Smooth muscle cell (in vitro differentiated cells): ENCODE results near the gene MRPL21. TPM values are rescaled to one million over a fixed set of nuclear protein-coding genes. Genes with fewer than 3 reads are reported as not detected.
A peak's percentile ranks its signal among the peaks of the same experiment; 100 is the strongest.

ENCODE experiments used
- DNase-seq: peaks from one replicate; lab custom pipeline; 2025; ENCODE audit not compliant: unreplicated experiment; lab: John Stamatoyannopoulos, UW
- H2AFZ ChIP-seq: fragments of 200-600 bp; sonication (generic); 2 replicates; pipeline ENCODE4 v1.6.0; 2016; ENCODE audit warnings: antibody characterized with exemption, low read depth, mild to moderate bottlenecking
- H3F3A ChIP-seq: fragments of 200-600 bp; sonication (generic); 2 replicates; pipeline ENCODE4 v1.6.0; 2017; ENCODE audit warnings: antibody characterized with exemption, low read depth
- H3K27ac ChIP-seq: fragments of 200-600 bp; sonication (generic); 2 replicates; pipeline ENCODE4 v1.5.1; 2016; ENCODE audit warnings: low read depth, mild to moderate bottlenecking
- H3K27me3 ChIP-seq: fragments of 200-600 bp; sonication (generic); 2 replicates; pipeline ENCODE4 v1.6.1; 2016; ENCODE audit warnings: low read depth, mild to moderate bottlenecking
- H3K36me3 ChIP-seq: fragments of 200-600 bp; sonication (generic); 2 replicates; pipeline ENCODE4 v1.5.1; 2016; ENCODE audit warnings: low read depth
- H3K4me1 ChIP-seq: fragments of 200-600 bp; sonication (generic); 2 replicates; pipeline ENCODE4 v1.5.1; 2016; ENCODE audit warnings: low read depth
- H3K4me2 ChIP-seq: fragments of 200-600 bp; sonication (generic); 2 replicates; pipeline ENCODE4 v1.6.0; 2016; ENCODE audit warnings: mild to moderate bottlenecking
- H3K4me3 ChIP-seq: fragments of 200-600 bp; sonication (generic); 2 replicates; pipeline ENCODE4 v1.5.1; 2016; ENCODE audit warnings: mild to moderate bottlenecking
- H3K79me2 ChIP-seq: fragments of 200-600 bp; sonication (generic); 2 replicates; pipeline ENCODE4 v1.6.0; 2016; ENCODE audit warnings: low read depth, mild to moderate bottlenecking
- H3K9ac ChIP-seq: fragments of 200-600 bp; sonication (generic); 2 replicates; pipeline ENCODE4 v1.6.0; 2016; ENCODE audit warnings: low read depth
- H3K9me3 ChIP-seq: fragments of 200-600 bp; sonication (generic); replicated peaks from 2 replicates; pipeline ENCODE4 v1.5.1; 2016; ENCODE audit warnings: low read depth
- H4K20me1 ChIP-seq: fragments of 200-600 bp; sonication (generic); 2 replicates; pipeline ENCODE4 v1.6.0; 2016; ENCODE audit warnings: low read depth
- WGBS: methylation state at CpG from one replicate; pipeline ENCODE4 v1.1.7; 2016; ENCODE audit warnings: low lambda C conversion rate; 5-methylcytosine and 5-hydroxymethylcytosine counted together
- polyA plus RNA-seq: library from polyadenylated mRNA; unstranded; fragments of >200 nt; fragmentation: Nextera tagmentation; extraction: Ambion mirVana; gene quantifications from 2 replicates; pipeline ENCODE4 v1.2.1, GENCODE V29; 2016
- total RNA-seq: library from RNA; depleted of rRNA; stranded (reverse); fragments of >200 nt; gene quantifications from 2 replicates; pipeline ENCODE4 v1.2.3, GENCODE V29; 2014
- TF ChIP-seq, protein P1 (sequence below): fragments of 200-600 bp; sonication (generic); IDR thresholded peaks from 2 replicates; pipeline ENCODE4 v1.5.1; 2017; ENCODE audit warnings: borderline replicate concordance, mild to moderate bottlenecking, antibody characterized with exemption; ENCODE audit not compliant: insufficient read depth, poor library complexity, severe bottlenecking

MRPL21 gene
- total RNA-seq (41.2 and 49.3 TPM in 2 replicates), polyA plus RNA-seq (110 and 116 TPM in 2 replicates)

- Histone ChIP-seq H3K4me3 (peak within 1 kb of the TSS; percentile 100), H4K20me1 (peaks cover 8% of the 10 kb centered on the region), H3K27ac (peak within 1 kb of the TSS; percentile 69), H3K4me1 (peaks cover 10% of the 10 kb centered on the region), H3K79me2 (peaks cover 49% of the 10 kb centered on the region), H3K36me3 (peaks cover 4% of the 10 kb centered on the region), H3F3A (no peaks in the 10 kb centered on the region), H3K9ac (peak within 1 kb of the TSS; percentile 91), H3K27me3 (no peaks in the 10 kb centered on the region), H2AFZ (peak within 1 kb of the TSS; percentile 99), H3K9me3 (no peaks in the 10 kb centered on the region), H3K4me2 (peak within 1 kb of the TSS; percentile 98)
- DNase-seq: peak; percentile 48
- TF ChIP-seq, protein P1, sequence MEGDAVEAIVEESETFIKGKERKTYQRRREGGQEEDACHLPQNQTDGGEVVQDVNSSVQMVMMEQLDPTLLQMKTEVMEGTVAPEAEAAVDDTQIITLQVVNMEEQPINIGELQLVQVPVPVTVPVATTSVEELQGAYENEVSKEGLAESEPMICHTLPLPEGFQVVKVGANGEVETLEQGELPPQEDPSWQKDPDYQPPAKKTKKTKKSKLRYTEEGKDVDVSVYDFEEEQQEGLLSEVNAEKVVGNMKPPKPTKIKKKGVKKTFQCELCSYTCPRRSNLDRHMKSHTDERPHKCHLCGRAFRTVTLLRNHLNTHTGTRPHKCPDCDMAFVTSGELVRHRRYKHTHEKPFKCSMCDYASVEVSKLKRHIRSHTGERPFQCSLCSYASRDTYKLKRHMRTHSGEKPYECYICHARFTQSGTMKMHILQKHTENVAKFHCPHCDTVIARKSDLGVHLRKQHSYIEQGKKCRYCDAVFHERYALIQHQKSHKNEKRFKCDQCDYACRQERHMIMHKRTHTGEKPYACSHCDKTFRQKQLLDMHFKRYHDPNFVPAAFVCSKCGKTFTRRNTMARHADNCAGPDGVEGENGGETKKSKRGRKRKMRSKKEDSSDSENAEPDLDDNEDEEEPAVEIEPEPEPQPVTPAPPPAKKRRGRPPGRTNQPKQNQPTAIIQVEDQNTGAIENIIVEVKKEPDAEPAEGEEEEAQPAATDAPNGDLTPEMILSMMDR: no peak
- 2% methylated on average over 71 of the region's 78 CpGs for WGBS
These were observed at the start of gene MRPL21, which contains the start of gene IGHMBP2 for GRCh38 chr11:68903288-68904247. Gene MRPL21 (minus strand): TSS chr11:68903832. CDS start chr11:68903810, 22 bp downstream. Gene IGHMBP2 (plus strand): TSS chr11:68903891. CDS start chr11:68903953, 62 bp downstream.

DNA sequence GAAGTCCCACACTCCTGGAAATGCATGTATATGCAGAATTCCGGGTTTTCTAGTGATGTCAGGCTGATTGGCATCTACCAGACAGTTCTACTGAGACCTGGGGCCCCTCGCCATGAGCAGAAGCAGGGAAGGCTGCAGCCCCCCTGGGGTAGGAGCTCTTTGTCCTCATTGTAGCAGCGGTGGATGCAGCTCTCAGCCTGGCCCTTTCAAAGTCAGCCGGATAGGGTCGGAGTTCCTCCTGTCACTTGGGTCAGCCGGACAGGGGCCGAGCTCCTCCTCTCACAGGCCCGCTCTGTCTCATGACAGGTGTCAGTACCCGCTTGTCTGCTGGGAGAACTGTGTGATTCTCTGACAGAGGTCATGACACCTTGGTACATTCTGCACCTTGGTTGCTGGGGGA lies 47.1 kb upstream of the MRPL21 start:
- H3K4me2 ChIP-seq: no peak overlapping the region
- WGBS: 67% methylated on average over 9 of the region's 9 CpGs
- H3K79me2 ChIP-seq: no peaks in the 10 kb centered on the region
- no peaks in the 10 kb centered on the region for H3K4me1 ChIP-seq
- no peaks in the 10 kb centered on the region for H3K36me3 ChIP-seq
- TF ChIP-seq, protein P1: no peak
- no peak overlapping the region for H2AFZ ChIP-seq
- no peak for DNase-seq
- no peaks in the 10 kb centered on the region for H3K27me3 ChIP-seq
- no peaks in the 10 kb centered on the region for H4K20me1 ChIP-seq
- no peak overlapping the region for H3K9ac ChIP-seq
- H3F3A ChIP-seq: no peaks in the 10 kb centered on the region
- no peak overlapping the region for H3K4me3 ChIP-seq
- no peak overlapping the region for H3K27ac ChIP-seq
- no peaks in the 10 kb centered on the region for H3K9me3 ChIP-seq

DNA sequence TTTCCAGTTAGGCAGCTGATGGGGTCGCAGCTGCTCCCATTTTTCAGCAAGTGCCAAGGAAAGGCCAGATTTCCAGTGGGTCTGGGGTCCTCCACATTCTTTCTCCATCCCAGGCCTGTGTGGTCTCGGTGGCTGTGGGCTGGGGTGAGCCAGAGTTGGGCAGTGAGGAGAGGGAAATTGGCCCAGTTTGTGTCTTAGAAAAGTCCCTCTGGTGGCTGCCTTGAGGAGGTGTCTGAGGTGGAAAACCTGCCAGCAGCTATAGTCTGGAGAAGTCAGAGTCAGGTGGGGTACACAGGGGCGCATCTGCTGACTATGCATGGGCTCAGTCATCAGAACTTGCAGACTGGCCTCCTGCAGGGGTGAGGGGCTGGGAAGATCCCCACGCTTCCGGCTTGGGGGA lies 46.6 kb upstream of the MRPL21 start:
- Histone ChIP-seq H3K27ac (no peak overlapping the region), H3K36me3 (no peaks in the 10 kb centered on the region), H3K79me2 (no peaks in the 10 kb centered on the region), H3F3A (no peaks in the 10 kb centered on the region), H2AFZ (no peak overlapping the region), H3K9me3 (no peaks in the 10 kb centered on the region), H3K4me2 (no peak overlapping the region), H3K4me3 (no peak overlapping the region), H3K27me3 (no peaks in the 10 kb centered on the region), H4K20me1 (no peaks in the 10 kb centered on the region), H3K9ac (no peak overlapping the region), H3K4me1 (no peaks in the 10 kb centered on the region)
- DNase-seq: no peak
- 78% methylated on average over 5 of the region's 5 CpGs for WGBS
- TF ChIP-seq, protein P1: peak; percentile 31

GRCh38 chr11:68948935-68949334 lies 45.3 kb upstream of the MRPL21 start:
- Histone ChIP-seq H4K20me1 (no peaks in the 10 kb centered on the region), H3K36me3 (no peaks in the 10 kb centered on the region), H3F3A (peaks cover 5% of the 10 kb centered on the region), H3K27ac (no peak overlapping the region), H3K27me3 (no peaks in the 10 kb centered on the region), H3K9me3 (no peaks in the 10 kb centered on the region), H2AFZ (no peak overlapping the region), H3K79me2 (no peaks in the 10 kb centered on the region), H3K9ac (no peak overlapping the region), H3K4me3 (no peak overlapping the region), H3K4me2 (no peak overlapping the region), H3K4me1 (no peaks in the 10 kb centered on the region)
- TF ChIP-seq, protein P1: no peak
- 95% methylated on average over 17 of the region's 17 CpGs for WGBS
- no peak for DNase-seq
